Caco-2 (cell line): Measurements from ENCODE around the gene UBE2I. TPM values are rescaled to one million over a fixed set of nuclear protein-coding genes. Genes with fewer than 3 reads are reported as not detected.

Experiments used
- BruUV-seq: library from RNA; stranded (reverse); fragments of 400-500 nt; replicated peaks from 2 replicates; lab custom pipeline; 2021; lab: Mats Ljungman, UMichigan
- CTCF ChIA-PET: fragments of 300-600 bp; sonication (Branson Sonifier 250); formaldehyde crosslinking; loops from one replicate; lab custom pipeline; 2022; ENCODE audit warnings: antibody characterized with exemption; lab: Charles Lee
- POLR2A ChIA-PET: fragments of 300-600 bp; sonication (Branson Sonifier 250); formaldehyde crosslinking; loops from one replicate; lab custom pipeline; 2022; ENCODE audit warnings: antibody characterized with exemption; lab: Charles Lee
- DNase-seq, 2 experiments: peaks; one replicate each; pipeline versions ENCODE4 v3.0.0 to v3.0.0-alpha.2; 2020 to 2022
- H3K27me3 ChIP-seq: replicated peaks from 2 replicates; pipeline ENCODE4 v1.6.0; 2011; ENCODE audit warnings: low read length; ENCODE audit not compliant: control insufficient read depth, insufficient read depth
- H3K36me3 ChIP-seq: 2 replicates; pipeline ENCODE4 v1.5.1; 2011; ENCODE audit warnings: low read length; ENCODE audit not compliant: control insufficient read depth, insufficient read depth
- H3K4me1 ChIP-seq: fragments of 250-450 bp; sonication (Bioruptor Pico); 2 replicates; pipeline ENCODE4 v1.5.1; 2020; ENCODE audit warnings: mild to moderate bottlenecking
- H3K4me3 ChIP-seq: 2 replicates; pipeline ENCODE4 v1.5.1; 2011; ENCODE audit warnings: low read depth, mild to moderate bottlenecking, control low read depth, low read length
- H3K9me3 ChIP-seq: fragments of 250-450 bp; sonication (Bioruptor Pico); 2 replicates; pipeline ENCODE4 v1.5.1; 2020; ENCODE audit warnings: mild to moderate bottlenecking, moderate library complexity
- H3K27ac Mint-ChIP-seq: one replicate; pipeline ENCODE4 v1.8.0; 2022; ENCODE audit warnings: mixed read lengths; ENCODE audit not compliant: unreplicated experiment
- H3K27me3 Mint-ChIP-seq: one replicate; pipeline ENCODE4 v1.8.0; 2022; ENCODE audit warnings: mixed read lengths; ENCODE audit not compliant: insufficient read depth, unreplicated experiment
- H3K36me3 Mint-ChIP-seq: one replicate; pipeline ENCODE4 v1.8.0; 2022; ENCODE audit warnings: mild to moderate bottlenecking, mixed read lengths; ENCODE audit not compliant: insufficient read depth, unreplicated experiment
- H3K4me1 Mint-ChIP-seq: one replicate; pipeline ENCODE4 v1.8.0; 2022; ENCODE audit warnings: low read depth, mixed read lengths; ENCODE audit not compliant: unreplicated experiment
- H3K4me3 Mint-ChIP-seq: one replicate; pipeline ENCODE4 v1.8.0; 2022; ENCODE audit warnings: mild to moderate bottlenecking, moderate library complexity, mixed read lengths; ENCODE audit not compliant: unreplicated experiment
- H3K9me3 Mint-ChIP-seq: one replicate; pipeline ENCODE4 v1.8.0; 2022; ENCODE audit warnings: mixed read lengths; ENCODE audit not compliant: unreplicated experiment
- CTCF ChIP-seq, 2 experiments: fragments of 200-600 bp in 1 of 2; IDR thresholded peaks; 1 replicate in 1 of 2; 2 replicates in 1 of 2; pipeline versions ENCODE4 v1.5.1 to v1.8.0; 2011 to 2022; ENCODE audit warnings: antibody characterized with exemption in 1 of 2, control low read depth in 1 of 2, inconsistent platforms in 1 of 2, low read depth in 1 of 2, low read length in 1 of 2, mild to moderate bottlenecking in 1 of 2, moderate library complexity in 1 of 2; ENCODE audit not compliant: insufficient read depth in 1 of 2, severe bottlenecking in 1 of 2, unreplicated experiment in 1 of 2
- intact Hi-C: fragments of 100-400 bp; cut with micrococcal nuclease; formaldehyde crosslinking; loops from one replicate; pipeline ENCODE4 v1.10.0; 2022; ENCODE audit not compliant: unreplicated experiment
- total RNA-seq: library from RNA; stranded (reverse); gene quantifications from 2 replicates; pipeline ENCODE4 v1.2.3, GENCODE V29; 2022

The UBE2I gene
- total RNA-seq, 1 experiment from 2014 or later, result 178 TPM

- H3K27me3 Mint-ChIP-seq, result no peaks in the 10 kb centered on the region
- peak in 1 of 2 experiments; percentile 31 for DNase-seq
- no peaks in the 10 kb centered on the region for H3K36me3 ChIP-seq
- POLR2A ChIA-PET, result no interaction called here
- H3K4me1 Mint-ChIP-seq, result peaks cover 6% of the 10 kb centered on the region
- intact Hi-C loops, result no loop called here
- H3K4me1 ChIP-seq, result peaks cover 17% of the 10 kb centered on the region; the same call in 1 of the 2 replicates
- no peak overlapping the region for H3K4me3 ChIP-seq
- no peak overlapping the region for H3K27ac Mint-ChIP-seq
- no peaks in the 10 kb centered on the region for H3K9me3 Mint-ChIP-seq
- CTCF ChIA-PET, result no interaction called here
- BruUV-seq, result no TSS peak
- H3K4me3 Mint-ChIP-seq, result no peak overlapping the region
- no peaks in the 10 kb centered on the region for H3K9me3 ChIP-seq
- peaks cover 10% of the 10 kb centered on the region for H3K36me3 Mint-ChIP-seq
- peak; percentile 16 to 46 for TF ChIP-seq CTCF (IDR thresholded peaks at IDR 0.05; ENCODE audit: insufficient read depth in 1 of 2, low read depth in 1 of 2, low read length in 1 of 2, severe bottlenecking in 1 of 2, unreplicated experiment in 1 of 2)
- no peaks in the 10 kb centered on the region for H3K27me3 ChIP-seq
Measured at GRCh38 chr16:1285669-1286512, 23.5 kb upstream of the UBE2I start.

- H3K4me1 ChIP-seq, result peaks cover 23% of the 10 kb centered on the region
- TF ChIP-seq CTCF (IDR thresholded peaks at IDR 0.05; ENCODE audit: insufficient read depth in 1 of 2, low read depth in 1 of 2, low read length in 1 of 2, severe bottlenecking in 1 of 2, unreplicated experiment in 1 of 2), result no peak
- no peaks in the 10 kb centered on the region for H3K9me3 ChIP-seq
- no peaks in the 10 kb centered on the region for H3K27me3 Mint-ChIP-seq
- no peak overlapping the region for H3K4me3 Mint-ChIP-seq
- no TSS peak for BruUV-seq
- no peak for DNase-seq
- H3K27ac Mint-ChIP-seq, result no peak overlapping the region
- H3K36me3 Mint-ChIP-seq, result peaks cover 10% of the 10 kb centered on the region
- CTCF ChIA-PET, result no interaction called here
- H3K4me1 Mint-ChIP-seq, result peaks cover 6% of the 10 kb centered on the region
- intact Hi-C loops, result no loop called here
- no peaks in the 10 kb centered on the region for H3K27me3 ChIP-seq
- POLR2A ChIA-PET, result no interaction called here
- no peak overlapping the region for H3K4me3 ChIP-seq
- no peaks in the 10 kb centered on the region for H3K9me3 Mint-ChIP-seq
- H3K36me3 ChIP-seq, result no peaks in the 10 kb centered on the region
Measured at GRCh38 chr16:1286513-1287094, 22.8 kb upstream of the UBE2I start.

GRCh38 chr16:1287982-1288670 is 21.3 kb upstream of the UBE2I start:
- no peak for TF ChIP-seq CTCF (IDR thresholded peaks at IDR 0.05; ENCODE audit: insufficient read depth in 1 of 2, low read depth in 1 of 2, low read length in 1 of 2, severe bottlenecking in 1 of 2, unreplicated experiment in 1 of 2)
- Mint-ChIP-seq H3K27ac (no peak overlapping the region), H3K27me3 (no peaks in the 10 kb centered on the region), H3K4me1 (peaks cover 6% of the 10 kb centered on the region), H3K4me3 (no peak overlapping the region), H3K9me3 (no peaks in the 10 kb centered on the region), H3K36me3 (peaks cover 10% of the 10 kb centered on the region)
- DNase-seq, result no peak
- BruUV-seq, result no TSS peak
- no peaks in the 10 kb centered on the region for H3K27me3 ChIP-seq
- intact Hi-C loops, result no loop called here
- CTCF ChIA-PET, result no interaction called here
- no peaks in the 10 kb centered on the region for H3K36me3 ChIP-seq
- H3K9me3 ChIP-seq, result no peaks in the 10 kb centered on the region
- H3K4me1 ChIP-seq, result peaks cover 23% of the 10 kb centered on the region
- POLR2A ChIA-PET, result no interaction called here
- no peak overlapping the region for H3K4me3 ChIP-seq
